ENCODE measurements around the gene SFXN1.

The SFXN1 gene

GRCh38 chr5:175542966-175543235 lies 64.5 kb downstream of the SFXN1 start:
- in situ Hi-C loops (cut with HindIII; ENCODE audit: low sequenced_read_pairs): no loop called here
- TF ChIP-seq, protein P1, sequence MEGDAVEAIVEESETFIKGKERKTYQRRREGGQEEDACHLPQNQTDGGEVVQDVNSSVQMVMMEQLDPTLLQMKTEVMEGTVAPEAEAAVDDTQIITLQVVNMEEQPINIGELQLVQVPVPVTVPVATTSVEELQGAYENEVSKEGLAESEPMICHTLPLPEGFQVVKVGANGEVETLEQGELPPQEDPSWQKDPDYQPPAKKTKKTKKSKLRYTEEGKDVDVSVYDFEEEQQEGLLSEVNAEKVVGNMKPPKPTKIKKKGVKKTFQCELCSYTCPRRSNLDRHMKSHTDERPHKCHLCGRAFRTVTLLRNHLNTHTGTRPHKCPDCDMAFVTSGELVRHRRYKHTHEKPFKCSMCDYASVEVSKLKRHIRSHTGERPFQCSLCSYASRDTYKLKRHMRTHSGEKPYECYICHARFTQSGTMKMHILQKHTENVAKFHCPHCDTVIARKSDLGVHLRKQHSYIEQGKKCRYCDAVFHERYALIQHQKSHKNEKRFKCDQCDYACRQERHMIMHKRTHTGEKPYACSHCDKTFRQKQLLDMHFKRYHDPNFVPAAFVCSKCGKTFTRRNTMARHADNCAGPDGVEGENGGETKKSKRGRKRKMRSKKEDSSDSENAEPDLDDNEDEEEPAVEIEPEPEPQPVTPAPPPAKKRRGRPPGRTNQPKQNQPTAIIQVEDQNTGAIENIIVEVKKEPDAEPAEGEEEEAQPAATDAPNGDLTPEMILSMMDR (IDR thresholded peaks at IDR 0.05; ENCODE audit: low read depth, low read length): no peak
- no peak overlapping the region for H3K4me3 ChIP-seq (ENCODE audit: low read depth, low read length)
- no peak for DNase-seq (ENCODE audit: low read depth, low spot score)

DNA sequence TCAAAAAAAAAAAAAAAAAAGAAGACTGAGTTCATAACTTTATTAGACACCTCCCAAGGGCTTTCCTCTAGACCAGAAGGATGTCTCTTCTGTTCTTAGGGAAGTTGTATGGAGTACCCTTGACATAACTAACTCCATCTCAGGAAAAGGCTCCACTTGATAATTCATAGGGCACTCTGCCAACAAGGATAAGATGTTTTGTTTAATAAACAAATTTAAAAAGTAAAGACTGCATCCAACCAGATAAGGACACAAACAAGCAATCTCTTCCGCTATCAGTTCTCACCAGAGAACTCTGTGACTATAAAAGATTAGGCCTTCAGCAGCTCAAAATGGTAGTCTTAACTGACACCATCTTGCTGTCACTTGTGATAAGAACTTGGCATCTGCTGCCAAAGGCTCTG lies 65.8 kb downstream of the SFXN1 start:
- H3K4me3 ChIP-seq (ENCODE audit: low read depth, low read length): no peak overlapping the region
- DNase-seq (ENCODE audit: low read depth, low spot score): no peak
- in situ Hi-C loops (cut with HindIII; ENCODE audit: low sequenced_read_pairs): no loop called here
- TF ChIP-seq, protein P1 (IDR thresholded peaks at IDR 0.05; ENCODE audit: low read depth, low read length): no peak

- TF ChIP-seq, protein P1 (IDR thresholded peaks at IDR 0.05; ENCODE audit: low read depth, low read length): no peak
- no peak overlapping the region for H3K4me3 ChIP-seq (ENCODE audit: low read depth, low read length)
- in situ Hi-C loops (cut with HindIII; ENCODE audit: low sequenced_read_pairs): no loop called here
- no peak for DNase-seq (ENCODE audit: low read depth, low spot score)
These were observed 66.2 kb downstream of the SFXN1 start for GRCh38 chr5:175544586-175544985.

DNA sequence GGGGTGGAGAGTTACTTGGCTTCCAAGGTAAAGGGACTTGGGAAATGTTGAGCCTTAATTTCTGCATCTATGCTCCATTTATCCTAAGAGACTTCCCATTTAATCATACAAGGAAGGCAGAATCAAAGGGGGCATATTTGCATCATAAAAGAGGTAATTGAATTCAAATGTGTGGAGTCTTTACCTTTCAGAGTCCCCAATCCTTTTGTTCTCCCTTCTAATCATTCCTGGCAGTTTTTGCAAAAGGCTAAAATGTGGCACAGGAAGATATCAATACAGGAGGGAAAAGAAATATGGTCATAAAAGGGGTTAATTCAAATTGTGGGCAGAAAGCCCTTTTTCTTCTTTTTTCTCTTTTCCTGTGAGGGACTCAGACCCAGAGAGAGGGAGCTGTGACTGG lies 69.5 kb downstream of the SFXN1 start:
- TF ChIP-seq, protein P1 (IDR thresholded peaks at IDR 0.05; ENCODE audit: low read depth, low read length): no peak
- no peak for DNase-seq (ENCODE audit: low read depth, low spot score)
- in situ Hi-C loops (cut with HindIII; ENCODE audit: low sequenced_read_pairs): no loop called here
- no peak overlapping the region for H3K4me3 ChIP-seq (ENCODE audit: low read depth, low read length)

- TF ChIP-seq, protein P1 (IDR thresholded peaks at IDR 0.05; ENCODE audit: low read depth, low read length): no peak
- no peak overlapping the region for H3K4me3 ChIP-seq (ENCODE audit: low read depth, low read length)
- in situ Hi-C loops (cut with HindIII; ENCODE audit: low sequenced_read_pairs): no loop called here
- no peak for DNase-seq (ENCODE audit: low read depth, low spot score)
These were observed 70.4 kb downstream of the SFXN1 start for GRCh38 chr5:175548626-175549311.

DNA sequence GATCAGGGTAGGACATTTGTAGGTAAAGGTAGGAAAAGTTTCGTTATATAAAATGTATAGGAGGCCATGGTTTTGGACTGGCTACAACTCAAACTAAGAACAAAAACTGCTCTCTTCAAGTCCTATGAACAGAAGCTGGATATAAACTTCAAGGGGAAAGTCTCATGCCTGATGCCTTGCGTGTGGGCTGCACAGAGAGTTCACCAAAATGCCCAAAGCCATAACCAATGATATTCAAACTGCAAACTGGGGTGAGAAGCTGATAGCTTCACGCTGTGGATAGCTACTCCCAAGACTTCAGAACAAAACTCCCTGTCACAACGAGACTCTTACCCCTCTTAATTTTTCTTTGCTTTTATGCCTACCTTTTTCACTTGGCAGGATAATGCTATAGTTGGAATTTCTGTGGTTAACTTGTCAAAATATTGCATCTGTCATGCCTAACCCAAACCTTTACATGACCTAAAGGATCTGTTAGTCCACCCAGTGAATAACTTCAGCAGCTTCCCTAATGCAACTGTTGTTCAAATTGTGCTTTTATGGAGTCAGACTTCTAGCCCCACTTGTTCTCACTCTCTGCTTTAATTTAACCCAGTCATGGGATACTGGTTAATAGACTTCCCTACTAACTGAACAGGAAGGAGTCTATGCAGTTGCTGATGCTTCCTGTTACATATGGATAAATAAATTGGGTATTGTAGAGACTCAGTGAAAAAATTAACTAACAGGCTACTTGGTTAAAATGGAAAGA lies 71.9 kb downstream of the SFXN1 start:
- in situ Hi-C loops (cut with HindIII; ENCODE audit: low sequenced_read_pairs): no loop called here
- no peak for DNase-seq (ENCODE audit: low read depth, low spot score)
- TF ChIP-seq, protein P1 (IDR thresholded peaks at IDR 0.05; ENCODE audit: low read depth, low read length): no peak
- H3K4me3 ChIP-seq (ENCODE audit: low read depth, low read length): no peak overlapping the region
